HG03066 (cell line): ENCODE results near the gene MGMT.

Experiments
- ATAC-seq: cut with Tn5 transposase; IDR thresholded peaks from one replicate; pipeline ENCODE4 v1.9.1; 2021; ENCODE audit warnings: low read depth; ENCODE audit not compliant: unreplicated experiment

The MGMT gene

DNA sequence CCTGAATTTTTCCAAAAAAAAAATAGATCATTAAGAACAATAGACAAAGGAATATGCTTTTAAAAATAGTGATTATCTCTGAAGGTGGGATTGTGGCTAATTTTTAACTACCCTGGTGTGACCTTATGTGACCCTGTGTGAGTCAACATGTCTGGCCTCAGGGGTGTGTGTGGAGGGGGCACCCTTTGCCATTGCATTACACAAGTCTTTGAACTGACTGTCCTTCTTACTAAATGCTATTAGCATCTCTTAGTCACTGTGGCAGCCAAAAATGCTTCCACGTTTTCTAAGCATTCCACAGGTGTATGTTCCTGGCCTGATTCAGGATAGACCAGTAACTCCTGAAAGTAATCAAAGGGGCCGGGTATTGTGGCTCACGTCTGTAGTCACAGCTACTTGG lies 175.4 kb downstream of the MGMT start:
- ATAC-seq = no peak

DNA sequence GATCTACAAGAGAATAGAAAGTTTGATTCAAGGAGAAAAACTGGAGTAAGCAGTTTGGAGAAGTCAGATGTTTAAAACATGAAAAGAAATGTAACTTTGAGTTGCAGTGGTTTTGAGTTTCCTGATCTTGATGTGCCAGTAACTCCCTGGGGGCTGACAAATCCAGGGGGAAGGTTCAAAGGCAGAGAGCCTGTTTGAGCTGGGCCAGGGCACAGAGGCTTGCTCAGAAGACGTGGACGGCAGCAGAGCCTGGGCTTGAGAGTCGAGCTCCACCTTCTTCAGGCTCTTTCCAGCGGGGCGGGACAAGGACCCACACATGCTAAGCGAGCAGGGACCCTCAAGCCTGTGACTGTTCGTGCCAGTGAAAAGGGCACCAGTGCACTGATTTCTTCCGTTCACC lies 176.2 kb downstream of the MGMT start:
- ATAC-seq = no peak

DNA sequence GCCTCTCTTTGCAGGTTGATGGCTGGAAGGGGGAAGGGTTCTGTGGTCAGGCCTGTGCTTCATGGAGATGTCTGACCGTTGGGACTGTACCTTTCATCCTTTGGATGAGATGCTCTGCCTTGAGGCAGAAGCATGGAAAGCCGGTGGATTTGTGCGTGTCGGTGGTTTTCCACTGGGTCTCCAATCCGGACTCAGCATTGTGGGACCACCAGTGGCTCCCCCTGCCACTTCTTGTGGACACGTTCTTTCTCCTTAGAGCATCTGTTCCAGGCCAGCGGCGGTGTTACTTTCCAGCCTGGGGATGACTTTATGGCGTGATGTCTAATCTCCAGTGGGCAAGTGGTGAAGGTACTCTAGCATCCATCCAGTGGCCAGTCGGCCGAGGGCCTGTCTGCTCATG lies 178.4 kb downstream of the MGMT start:
- no peak for ATAC-seq

DNA sequence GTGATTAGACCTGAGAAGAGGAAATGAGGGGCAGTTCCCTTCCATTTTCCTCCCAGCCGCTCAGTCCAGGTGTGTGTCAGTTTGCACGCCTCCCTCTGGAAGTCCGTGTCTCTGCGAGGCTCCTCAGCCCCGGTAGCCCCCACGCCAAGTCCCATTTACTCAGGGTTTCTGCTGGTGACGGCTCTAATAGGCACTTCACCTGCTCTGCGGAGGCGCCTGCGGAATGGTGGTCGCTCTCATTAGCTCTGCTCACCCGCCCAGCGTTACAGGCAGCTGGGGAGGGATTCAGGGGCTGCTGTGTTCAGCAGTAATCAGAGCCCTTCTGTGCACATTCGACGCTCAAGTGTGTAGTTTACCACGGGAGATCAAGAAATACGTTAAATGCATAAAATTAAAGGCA lies 179.9 kb downstream of the MGMT start:
- ATAC-seq = no peak

DNA sequence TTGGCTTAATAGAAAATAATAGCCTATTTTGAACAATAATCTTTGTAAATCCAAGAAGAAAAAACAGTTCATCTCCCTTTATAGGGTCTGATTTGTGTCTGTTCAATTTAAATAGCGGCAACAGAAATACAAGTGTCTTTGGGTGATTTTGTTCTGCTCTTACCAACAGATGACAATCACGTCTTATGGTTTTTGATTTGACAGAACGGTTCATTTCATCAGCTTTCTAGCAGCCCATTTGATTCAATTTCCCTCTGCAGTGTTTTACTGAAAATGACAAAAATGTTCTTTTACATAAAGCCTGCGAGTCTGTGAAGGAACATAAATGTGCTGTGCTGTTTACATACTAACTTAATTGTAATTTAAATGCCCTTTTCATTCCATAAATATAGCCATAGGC lies 180.5 kb downstream of the MGMT start:
- no peak for ATAC-seq

DNA sequence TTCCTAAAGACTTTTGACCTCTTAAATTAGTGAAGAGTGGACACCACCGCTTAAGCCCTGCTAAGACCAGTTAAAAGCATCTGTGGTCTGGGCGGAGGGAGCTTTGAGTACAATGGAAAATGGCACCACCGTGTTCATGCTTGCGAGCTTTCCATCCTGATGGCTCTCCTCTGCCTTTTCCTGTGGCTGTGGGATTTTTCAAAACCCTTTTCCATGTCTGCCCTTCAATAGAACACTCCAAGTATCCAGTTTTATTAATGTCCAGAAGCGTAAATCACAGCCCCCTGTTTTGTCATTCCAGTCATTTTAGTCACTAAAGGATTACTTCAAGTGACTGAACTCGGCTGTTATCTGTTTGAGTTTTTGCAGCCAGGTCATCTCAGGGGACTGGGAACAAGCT lies 181.8 kb downstream of the MGMT start:
- ATAC-seq = no peak

DNA sequence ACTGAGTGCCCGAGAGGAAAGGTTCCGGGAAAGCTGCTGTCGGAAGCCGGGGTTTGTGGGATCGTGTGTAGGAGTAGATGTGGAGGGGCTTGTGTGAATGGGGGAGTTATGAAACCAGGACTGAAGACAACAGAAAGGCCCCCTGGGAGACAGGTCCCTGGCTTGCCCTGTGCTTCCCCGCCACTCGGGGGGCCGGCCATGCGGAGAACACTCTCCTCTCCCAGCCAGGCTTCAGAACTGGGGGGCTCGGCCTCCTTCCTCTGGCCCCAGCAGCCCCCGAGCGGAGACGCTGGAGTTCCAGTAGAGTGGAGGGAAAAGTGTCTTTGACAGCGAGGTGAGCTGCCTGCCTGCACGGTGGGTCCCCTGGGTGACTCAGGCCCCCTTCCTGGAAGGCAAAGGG lies 185.0 kb downstream of the MGMT start:
- no peak for ATAC-seq

DNA sequence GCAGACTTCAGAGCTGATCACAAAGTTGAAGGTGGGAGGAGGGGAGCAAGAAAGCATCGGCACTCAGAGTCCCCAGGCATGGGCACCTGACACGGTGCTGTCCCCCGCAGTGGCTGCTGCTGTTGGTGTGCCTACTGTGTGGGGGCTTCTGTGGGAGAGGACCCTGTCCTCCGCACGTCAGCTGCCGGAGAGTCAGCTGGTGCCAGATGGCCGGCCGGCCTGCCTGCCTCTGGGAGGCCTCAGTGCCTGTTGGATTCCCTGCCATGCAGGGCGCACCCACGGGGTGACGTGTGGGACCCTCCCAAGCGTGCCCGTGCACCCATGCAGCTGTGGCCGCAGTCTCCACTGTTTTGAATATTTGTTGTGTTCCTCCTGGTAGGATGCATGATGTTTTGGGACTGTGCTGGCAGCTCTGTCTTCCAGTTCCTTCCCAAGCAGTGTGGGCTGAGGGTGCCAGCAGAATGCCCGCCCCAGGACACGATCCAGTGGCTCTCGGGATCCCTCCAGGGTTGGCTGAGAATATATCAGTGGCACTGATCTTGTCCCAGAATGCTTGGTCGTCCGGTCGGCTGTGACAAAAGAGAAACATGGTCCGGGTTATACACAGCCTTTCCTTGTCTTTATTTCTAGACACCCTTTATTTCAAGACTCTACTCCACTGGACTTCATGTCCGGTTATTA lies 185.6 kb downstream of the MGMT start:
- ATAC-seq = no peak

DNA sequence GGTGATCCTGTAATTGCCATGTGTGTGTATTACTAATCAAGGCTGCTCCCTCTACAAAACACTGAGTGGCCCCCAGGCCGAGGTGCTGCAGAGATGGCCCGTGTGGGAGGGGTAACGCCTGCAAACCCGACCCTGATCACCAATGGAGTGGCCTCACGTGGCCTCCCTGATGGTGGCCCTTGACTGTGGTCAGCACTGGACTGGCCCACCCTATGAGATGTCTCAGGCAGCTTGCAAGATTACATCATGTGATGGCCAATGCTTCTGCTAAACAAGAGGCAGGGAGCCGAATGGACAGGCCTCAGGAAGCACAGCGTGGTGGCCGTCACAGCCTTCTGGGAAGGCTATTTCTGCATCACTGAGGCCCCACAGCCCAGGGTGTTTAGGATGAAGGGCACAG lies 186.4 kb downstream of the MGMT start:
- ATAC-seq = no peak

DNA sequence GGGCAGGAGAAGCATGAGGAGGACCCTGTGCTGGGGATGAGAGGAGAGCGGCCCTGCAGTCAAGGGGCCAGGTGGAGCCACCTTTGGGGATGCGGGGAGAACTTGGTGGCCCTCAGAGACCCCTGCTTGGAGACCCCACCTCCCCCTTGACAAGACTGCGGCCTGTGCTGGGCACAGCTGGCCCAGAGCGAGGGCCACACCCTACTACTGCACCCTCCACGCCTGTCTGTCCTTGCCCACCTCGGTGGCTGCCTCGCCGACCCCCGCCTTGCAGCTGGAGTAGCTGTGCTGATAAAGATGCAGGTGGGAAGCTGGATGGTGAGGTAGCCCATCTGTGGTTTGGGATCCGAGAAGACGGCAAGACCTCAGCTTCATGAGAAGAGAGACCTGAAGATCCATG lies 186.8 kb downstream of the MGMT start:
- ATAC-seq = no peak

DNA sequence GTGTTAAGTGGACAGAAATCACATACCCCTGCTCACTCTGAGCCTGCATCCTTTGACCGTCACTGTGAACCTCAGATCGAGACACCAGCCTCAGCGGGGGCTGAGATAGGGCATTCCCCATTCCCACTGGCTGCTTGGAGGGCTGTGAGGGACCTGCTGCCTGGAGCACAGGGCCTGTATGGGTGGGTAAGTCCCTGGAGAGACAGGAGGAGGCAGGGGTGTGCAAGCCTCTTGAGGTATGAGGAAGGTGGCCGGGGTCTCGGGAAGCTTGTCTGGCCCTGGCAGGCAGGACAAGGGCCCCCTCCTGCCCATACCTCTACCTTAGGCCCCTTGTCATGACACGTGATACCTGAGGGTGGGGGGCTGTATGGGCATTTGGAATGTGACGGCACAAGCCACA lies 187.4 kb downstream of the MGMT start:
- no peak for ATAC-seq

DNA sequence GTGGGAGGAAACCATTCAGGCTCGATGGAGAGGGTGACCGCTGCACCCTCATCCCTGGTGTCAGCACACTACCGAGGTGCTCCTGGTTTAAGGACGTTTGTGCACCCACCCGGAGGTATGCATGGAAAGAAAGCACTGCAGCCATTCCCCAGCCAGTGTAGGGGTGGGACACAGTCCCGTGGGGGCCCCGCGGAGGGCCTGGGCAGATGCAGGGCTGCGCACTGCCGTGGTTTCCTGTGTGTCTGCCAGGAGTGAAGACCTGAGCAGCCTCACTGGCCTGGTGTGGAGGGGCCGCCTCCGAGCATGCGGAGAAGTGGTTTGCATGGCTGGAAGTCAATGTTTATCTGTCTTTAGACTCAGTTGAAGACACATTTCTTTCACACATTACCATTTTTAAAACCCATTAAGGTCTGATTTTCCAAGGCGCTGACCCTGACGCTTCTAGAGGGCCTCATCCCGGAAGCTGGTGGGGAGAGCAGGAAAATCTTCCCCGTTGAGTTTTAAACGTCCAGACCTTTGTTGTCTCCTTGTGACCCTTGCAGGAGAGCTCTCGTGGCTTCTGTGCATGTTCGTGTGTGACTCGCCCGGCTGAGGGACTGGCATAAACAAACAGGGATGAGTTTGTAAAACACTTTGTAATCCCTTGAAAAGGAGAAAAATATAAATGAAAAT lies 188.1 kb downstream of the MGMT start:
- no peak for ATAC-seq

DNA sequence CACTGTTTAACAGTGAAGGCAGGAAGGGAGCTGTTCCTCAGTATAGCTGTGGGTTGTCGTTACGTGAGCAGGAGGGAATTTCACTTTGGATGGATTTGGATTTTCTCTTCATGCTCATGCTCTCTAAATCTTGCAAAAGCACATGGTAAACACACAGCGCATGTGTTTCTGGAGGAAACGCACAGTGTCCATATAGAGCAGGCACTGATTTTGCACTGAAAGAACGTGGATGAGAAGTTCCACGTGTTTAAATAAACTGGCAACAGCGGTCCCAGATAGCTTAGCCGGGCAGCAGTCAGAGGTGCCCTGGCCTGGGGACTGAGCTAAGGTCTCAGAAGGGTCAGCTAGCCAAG lies 188.6 kb downstream of the MGMT start:
- ATAC-seq = no peak

DNA sequence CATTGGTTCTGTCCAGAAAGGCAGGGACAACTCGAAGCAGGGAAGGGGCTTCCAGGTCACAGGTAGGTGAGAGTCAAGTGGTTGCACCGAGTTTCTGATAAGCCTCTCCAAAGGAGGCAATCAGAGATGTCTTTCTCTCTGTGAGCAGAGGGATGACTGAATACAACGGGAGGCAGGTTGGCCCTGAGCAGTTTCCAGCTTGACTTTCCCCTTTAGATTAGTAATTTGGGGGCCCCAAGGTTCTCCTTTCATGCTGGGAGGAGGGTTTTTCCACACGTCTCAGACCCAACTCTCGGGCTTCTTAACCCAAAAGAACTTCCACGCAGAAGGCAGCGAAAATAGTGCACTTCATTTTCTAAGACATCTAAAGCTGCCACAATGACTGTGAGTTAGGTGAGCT lies 189.6 kb downstream of the MGMT start:
- ATAC-seq = no peak

DNA sequence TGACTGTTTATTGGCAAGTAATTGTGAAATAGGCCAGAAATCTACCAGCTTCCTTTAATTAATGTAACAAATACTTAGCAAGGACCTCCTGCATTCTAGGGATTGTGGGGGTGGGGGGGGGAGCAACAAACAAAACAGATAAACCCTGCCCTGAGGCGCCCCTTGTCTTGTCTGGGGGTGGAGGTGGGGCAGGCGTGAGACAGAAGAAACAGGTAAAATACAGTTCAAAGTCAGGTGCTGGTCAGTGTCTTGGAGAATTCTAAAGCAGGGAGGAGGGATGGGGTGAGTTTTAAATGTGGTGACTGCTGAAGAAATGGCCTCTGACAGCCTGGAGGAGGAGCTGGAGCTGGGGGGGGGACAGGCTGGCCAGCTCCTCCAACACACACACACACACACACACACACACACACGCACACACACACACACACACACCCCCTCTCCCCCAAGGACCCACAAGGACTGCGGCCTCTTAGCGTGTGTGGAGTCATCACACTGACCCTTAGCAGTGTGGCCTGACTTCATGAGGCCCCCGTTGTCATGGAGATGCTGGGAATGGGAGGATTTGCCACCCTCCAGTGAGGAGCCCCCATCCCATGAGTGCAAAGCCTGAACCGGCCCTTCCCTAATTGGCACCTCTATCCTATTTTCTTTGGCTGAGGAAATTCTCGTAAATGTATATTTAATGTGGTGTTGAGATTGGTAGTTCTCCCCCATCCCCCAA lies 190.4 kb downstream of the MGMT start:
- no peak for ATAC-seq

DNA sequence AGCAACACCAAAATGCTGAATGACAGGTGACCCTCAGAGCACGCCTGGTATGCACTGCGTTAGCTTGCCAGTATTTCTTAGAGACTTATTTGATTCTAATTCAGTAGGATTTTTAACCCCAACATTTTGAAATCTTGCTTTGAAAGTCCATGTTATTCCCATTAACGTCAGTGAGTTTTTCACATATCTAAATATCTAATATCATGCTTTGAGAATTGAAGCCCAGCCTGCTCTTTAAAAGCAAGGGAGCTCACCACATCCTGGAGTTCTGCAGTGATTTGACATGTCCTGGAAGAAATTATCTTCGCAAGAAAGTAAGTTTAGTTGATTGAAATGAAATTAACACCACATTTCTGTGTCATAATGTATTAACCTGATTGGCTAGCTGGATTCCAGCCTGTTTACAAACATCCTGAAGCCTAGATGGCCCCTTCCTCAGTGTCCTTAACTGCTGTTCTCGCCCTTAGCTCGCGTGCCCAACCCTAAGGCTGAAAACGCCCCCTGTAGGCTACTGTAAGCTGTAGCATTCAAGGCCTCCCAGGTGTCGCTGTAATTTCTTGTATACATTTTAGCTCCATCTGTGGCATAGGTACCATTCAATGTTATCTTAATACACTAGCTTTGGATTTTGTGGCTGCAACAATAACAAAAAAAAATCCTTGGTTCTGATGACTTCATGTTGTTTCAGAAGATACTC lies 191.5 kb downstream of the MGMT start:
- no peak for ATAC-seq

DNA sequence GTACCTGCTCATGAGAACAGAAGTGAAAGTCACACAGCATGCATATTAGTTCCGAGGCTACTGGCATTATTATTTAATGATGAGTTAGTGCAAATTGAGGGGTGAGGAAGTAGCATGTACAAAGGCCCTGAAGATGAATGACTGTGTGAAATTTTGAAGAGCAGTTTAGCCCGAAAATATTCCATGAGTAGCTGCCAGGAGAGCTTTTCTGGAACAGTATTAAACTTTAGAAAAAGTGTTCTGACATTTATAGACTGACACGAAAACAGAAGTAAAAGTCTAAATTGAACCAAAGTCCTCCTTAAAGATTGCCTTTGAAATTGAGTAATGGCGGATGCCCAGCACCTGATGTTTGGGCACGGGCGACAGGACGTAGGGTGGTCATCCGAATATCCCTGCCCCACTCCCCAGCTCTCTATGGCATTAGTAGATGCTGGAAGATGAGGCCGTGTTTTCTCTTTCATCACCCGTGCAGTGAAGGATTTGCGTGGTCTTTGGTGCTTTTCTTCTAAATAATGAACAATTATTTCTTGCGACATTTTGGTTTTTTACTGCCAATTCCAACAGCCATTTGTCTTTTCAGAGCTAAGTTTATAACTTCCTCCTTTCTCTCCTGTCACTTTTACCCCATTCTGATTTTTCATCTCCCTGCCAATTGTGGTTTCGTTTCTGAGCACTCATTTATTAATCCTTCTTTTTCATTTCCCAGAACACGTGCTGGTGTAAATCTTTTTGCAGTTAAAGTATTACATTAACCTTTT lies 192.6 kb downstream of the MGMT start:
- no peak for ATAC-seq

DNA sequence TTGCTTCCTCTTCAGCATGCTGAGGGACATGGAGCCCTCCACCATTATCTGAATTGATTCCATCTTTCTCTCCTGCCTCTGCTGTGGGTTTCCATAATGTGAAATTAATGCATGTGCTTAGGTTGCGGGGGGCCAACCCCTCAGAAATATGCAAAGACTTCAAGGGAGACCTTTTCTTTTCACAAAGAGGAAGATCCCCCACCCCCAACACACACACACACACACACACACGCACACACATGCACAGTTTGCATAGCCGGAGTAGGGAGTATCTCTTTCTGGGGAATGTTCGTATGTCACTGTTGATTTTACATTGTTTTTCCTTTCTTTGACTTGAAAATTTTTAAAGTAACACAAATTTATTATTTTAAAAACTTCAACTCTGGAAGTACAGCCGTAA lies 193.5 kb downstream of the MGMT start:
- no peak for ATAC-seq

DNA sequence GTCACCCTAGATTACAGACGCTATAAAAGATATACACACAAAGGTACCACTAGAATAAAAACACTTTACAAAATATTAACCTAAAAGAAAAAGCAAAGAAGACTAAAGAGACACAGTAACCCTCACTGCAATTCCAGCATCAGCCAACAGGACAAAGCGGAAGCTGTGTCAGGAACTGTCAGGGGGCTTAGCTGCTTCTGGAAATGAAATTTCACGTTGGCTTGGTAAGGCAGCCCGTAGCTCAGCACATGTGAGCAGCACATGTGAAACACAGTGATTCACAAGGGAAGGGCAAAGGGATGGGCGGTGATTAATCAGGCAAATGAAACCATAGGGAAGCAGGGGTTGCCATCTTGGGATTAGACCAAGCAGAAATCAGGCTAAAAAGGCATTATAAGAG lies 195.4 kb downstream of the MGMT start:
- no peak for ATAC-seq

DNA sequence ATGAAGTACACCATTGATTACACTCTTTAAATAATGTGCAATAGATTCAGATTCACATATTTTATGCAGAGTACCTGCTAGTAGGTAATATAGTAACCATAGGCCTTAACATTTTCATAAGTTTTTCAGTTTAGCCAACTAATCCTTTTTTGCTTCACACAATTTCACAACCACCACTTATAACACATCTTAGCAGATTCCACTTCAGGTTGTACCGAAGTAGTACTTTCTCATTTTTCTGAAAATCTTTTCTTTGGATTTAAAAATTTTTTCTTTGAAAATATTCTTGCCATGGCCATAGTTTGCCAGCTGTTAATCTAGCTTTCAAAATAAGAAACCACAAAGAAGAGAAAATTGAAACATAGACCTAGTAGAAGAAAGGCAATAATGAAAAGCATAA lies 203.1 kb downstream of the MGMT start:
- no peak for ATAC-seq

DNA sequence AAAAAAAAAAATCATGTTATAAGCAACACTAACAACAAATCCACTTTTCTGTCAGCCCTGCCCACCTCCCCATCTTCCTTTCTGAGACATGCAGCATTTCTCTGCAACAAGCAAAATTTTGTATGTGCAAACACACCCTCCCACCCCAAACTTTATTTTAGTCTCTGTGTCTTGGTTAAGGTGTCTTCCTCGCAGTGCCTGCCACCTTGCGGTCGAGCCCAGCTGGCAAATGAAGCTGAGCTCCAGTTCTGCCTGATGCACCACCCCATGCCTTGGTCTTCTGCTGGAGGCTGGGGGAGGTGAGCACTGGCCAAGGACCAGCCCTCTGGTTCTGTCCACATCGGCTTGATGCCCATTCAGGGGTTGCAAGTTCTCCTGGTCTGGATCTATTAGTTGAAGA lies 206.3 kb downstream of the MGMT start:
- ATAC-seq = no peak
